HG03439 (cell line): ENCODE results near the gene ABLIM1.

Experiments
- ATAC-seq: cut with Tn5 transposase; IDR thresholded peaks from one replicate; pipeline ENCODE4 v1.9.1; 2021; ENCODE audit warnings: mild to moderate bottlenecking, moderate library complexity; ENCODE audit not compliant: unreplicated experiment

The ABLIM1 gene

DNA sequence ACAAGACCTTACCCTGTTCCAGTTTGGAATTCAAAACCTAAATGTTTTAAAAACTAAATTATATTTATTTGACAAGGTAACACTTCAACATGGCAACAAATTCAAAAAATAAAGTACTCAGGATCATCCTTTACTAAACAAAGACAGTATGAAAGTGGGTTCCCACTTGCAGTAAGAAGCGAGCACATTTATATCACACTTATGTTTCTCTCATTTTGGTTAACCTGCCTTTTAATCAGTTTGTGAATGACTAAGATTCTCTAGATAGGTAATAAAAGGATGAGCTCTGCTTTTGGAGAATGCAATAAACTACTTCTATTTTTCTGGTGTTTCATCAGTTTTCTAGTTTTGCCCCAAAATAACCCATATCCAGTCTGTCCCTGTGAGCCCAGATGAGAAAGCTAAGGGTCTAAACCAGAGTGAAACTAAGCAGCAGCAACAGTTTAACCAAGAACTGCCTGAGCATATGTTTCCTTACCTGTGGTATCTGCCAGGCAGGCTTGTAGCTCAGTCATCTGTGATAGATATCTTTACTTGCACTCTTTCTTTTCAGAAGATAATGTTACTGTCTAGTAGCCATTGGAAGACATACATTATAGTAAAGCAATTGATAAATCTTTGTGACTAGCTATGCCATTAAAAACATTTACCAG, 64.1 kb downstream of the ABLIM1 start:
- ATAC-seq, result no peak

GRCh38 chr10:114593240-114593792, 64.8 kb downstream of the ABLIM1 start:
- ATAC-seq, result no peak

GRCh38 chr10:114590993-114591392, 67.1 kb downstream of the ABLIM1 start:
- ATAC-seq, result no peak

DNA sequence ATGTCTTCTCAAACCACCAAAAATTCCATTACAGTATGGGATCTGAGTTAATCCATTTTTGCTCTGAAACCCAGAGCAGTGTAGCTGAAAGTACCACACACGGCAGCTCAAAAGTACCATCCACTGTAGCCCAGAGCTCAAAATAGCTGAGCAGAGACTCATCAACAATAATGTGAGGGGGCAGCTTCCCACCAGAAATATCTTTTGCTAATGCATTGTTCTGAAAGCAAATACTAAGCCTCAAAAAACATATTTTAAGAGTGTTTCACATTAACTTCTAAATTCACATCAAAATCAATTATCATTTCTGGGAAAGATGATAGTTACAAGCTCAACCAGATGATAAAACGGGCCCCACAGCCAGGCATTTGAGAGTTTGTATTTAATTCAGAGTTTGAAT, 73.7 kb downstream of the ABLIM1 start:
- no peak for ATAC-seq

GRCh38 chr10:114581071-114581470, 77.0 kb downstream of the ABLIM1 start:
- ATAC-seq, result no peak

DNA sequence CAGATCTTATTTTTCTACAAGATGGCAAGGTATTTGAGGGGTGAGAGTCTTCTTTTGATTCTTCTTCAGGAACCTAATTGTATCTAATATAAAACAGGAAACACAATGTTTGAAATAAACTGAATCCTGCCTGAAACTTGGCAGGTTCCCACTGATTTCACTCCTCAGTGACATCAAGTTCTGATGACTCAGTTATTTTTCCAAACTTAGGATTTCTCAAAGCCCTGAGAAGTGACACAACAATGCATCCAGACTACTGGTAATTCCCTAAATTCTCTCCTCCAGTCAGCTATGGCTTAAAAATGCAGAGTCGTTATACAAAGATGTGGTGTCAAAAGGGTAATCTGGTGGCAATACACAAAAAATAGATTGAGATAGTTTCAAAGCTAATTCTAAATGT, 80.9 kb downstream of the ABLIM1 start:
- ATAC-seq, result no peak

- ATAC-seq, result no peak
Observed at GRCh38 chr10:114576716-114577115, 81.4 kb downstream of the ABLIM1 start.

DNA sequence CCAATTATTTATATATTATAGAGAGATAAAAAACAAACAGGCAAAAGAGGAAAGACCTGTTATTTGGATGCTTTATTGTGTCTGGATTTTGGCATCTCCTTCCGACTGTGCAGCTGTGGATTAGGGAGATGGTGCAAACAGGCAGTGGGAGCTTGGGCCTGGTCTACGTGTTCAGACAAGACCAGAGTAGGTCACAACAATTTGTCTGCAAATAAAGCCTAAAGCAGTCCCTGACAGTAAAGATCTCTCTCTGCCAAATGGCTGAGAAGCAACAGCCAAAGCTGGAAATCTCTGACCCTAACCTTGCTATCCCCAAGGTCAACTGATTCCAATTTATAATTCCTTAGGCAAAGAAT, 82.0 kb downstream of the ABLIM1 start:
- no peak for ATAC-seq

DNA sequence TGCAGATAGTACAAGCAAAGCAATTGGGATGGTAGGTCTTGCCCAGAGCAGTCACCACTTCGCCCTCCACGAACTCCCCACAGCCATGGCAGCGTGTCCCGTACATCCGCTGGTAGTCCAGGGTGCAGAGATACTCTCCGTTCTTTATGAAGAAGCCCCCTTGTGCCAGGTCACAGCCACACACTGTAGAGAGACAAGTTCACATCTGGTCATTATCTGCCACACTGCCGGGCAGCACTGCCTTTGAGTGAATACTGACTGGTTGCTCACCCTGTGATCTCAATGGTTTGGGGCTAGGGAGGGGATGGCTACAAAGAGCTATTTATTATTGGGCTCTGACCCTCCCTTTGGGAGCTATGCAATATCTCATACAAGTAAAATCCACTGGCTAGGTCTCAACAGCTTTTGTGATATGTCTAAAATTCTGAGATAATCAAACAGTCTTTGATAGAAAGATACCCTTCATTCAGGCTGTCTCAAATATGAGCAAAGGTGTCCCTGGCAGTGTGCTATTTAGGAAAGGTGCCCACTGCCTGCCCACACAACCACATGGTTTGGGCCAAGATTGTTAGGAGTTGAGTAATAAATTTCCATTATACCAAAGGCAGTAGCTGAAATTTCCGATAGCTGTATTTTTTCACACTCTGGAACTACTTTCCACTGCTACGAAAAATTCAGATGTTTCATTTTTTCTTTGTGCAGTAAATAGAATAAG, 82.5 kb downstream of the ABLIM1 start:
- ATAC-seq, result no peak

DNA sequence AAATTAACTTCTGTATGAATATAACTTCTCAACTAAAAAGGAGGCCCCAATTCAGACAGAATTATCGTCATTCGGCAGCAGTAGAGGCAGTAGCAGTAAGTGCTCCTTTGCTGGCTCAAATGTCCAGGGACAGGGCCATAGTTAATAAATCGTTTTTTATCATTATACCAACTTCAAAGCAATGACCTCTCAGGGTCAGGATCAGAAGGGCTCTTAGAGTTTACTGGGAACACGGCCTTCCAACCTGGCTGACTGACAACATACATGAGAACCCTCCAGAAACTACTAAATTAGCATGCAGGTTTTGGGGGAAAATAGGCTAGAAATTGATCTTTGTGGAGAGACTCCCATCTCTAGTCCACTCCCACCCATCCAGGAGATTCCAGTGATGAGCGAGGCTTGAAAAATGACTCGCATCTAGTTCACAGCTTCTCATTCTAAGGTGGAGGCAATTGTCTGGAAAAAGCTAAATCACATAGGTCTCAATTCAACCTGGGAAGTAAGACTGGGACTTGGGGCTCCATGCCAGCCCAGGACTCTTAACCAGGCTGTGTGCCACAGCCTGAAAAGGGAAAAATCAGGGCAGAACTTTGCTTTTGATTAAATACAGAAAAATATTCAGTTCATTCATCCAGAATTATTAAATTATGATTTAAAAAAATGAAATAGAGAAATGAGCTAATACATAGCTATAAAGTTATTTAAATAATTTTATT, 84.6 kb downstream of the ABLIM1 start:
- ATAC-seq, result no peak

DNA sequence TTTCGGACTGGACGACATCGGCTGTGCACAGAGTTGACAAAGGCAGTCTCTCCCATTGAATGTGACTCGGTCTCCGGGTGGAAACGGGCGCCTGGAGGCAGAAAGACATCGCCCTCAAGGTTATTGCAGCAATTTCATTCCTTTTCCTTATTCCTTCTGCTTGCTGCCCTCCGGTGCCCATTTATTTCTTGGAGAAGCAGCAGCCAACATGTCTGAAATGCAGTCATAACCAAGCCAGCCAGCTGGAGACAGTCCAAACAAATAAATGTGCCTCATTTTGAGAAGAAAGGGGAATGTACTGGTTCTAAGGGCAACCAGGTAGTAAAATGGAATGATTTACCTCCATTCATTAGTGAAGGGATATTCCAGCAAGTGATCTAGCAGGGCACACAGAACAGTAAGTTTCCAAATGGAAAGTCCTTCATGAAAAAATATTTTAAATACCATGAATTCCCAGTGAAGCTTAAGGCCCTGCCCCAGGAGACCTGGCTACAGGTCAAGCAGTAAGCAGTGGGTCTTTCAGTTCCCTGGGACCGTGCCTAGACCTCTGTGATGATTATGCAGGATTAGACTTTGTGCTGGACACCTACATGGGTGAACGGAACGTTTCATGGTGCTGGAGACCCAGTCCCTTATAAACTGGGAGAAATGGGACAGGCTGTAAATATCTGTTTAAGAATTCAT, 86.6 kb downstream of the ABLIM1 start:
- ATAC-seq, result no peak

GRCh38 chr10:114566064-114566463, 92.0 kb downstream of the ABLIM1 start:
- ATAC-seq, result no peak

DNA sequence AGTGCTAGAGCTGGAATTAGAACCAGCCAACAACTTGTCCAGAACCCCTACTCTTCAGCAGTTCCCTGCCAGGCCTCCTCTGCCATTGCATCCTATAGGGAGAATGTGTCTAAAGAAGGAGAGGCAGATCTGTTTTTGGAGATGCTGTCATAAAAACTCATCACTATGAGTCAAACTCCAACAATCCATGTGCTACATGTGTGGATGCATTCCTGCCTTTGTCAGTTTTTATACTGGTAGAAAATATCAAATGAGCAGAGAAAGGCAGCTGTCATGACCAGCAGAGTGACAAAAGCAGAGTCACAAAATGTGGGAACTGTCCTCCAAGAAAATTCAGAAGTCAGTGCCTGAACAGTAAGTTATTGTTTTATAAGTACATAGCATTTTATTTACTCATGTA, 93.0 kb downstream of the ABLIM1 start:
- no peak for ATAC-seq

GRCh38 chr10:114561008-114561523, 97.0 kb downstream of the ABLIM1 start:
- ATAC-seq, result no peak

DNA sequence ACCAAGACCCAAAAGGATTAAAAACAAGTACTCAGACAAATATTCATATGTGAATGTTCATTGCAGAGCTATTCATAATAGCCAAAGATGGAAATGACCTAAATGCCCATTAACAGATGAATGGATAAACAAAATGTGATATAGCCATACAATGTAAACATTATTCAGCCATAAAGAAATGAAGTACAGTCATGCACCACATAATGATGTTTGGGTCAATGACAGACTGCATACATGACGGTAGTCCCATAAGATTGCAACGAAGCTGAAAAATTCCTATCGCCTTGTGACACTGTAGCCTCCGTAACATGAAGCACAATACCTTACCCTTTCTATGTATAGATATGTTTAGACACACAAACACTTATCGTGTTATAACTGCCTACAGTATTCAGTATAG, 97.9 kb downstream of the ABLIM1 start:
- ATAC-seq, result no peak

- no peak for ATAC-seq
Observed at GRCh38 chr10:114559636-114560035, 98.4 kb downstream of the ABLIM1 start.

GRCh38 chr10:114557854-114558253, 100.2 kb downstream of the ABLIM1 start:
- ATAC-seq, result no peak

GRCh38 chr10:114556236-114557122, 101.6 kb downstream of the ABLIM1 start:
- ATAC-seq, result no peak

GRCh38 chr10:114553436-114553835, 104.6 kb downstream of the ABLIM1 start:
- ATAC-seq, result no peak

DNA sequence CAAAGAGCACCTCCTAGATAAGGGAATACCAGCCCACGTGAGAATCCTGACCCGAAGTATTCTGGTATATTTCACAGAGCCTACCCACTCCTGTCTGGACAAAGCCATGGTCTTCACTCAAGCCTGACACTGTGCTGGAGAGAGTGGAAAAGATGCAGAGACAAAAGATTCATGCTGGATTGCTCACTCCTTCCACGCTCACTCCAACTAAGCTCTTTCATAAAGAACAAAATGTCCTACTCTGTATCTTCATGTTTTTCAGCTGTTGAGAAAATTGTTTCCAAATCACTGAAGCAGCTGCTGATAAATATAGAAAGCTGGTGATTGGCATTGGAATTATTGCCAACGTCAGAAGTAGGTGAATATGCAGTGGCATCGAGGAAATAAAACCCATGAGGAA, 106.0 kb downstream of the ABLIM1 start:
- ATAC-seq, result no peak
